ENCODE data around the gene PKD2L2.
"Not testable (repeated sequence)": the region's sequence is repeated elsewhere in the genome, so short reads cannot be mapped to it uniquely, and the experiment has no call there.

Gene PKD2L2

DNA sequence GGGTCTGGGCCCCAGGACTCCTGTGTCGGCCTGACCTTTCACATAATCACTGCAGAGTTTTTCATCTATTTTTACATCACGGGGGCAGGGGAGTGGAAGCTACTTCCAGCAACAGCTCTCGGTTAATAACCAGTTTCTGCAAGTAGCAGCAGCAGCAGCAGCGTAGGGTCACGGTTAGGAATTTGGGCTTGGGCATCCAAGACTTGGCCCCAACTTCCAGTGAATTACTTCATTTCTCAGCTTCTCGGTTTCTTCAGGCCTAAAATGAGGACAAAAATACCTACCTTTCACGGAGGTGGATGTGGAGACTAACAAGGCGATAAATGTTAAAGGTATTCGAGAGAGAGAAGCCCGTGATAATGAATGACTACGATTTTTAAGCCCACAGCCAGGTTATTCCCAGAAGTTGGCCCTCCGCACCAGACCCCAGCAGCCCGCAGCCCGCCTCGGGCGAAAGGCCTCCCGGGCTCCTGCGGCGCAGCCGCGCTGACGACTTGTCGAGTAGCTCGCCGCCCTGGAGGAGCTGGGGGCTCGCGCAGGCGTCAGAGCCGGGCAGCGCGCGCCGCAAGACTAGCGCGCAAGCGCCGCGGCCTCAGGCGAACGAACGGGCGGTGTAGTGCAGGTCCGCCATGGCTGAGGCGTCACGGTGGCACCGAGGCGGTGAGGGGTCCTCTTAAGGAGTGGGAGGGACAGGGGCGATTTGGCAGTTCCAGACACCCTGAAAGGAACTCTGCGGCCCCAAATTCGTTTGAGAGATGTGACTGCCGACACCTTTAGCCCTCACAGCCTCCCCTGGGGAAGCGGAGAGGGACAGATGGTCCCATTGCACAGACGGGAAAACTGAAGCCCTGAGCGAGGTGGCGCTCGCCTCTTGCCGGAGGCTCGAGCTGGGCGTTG, at the start of gene PKD2L2:
Gene PKD2L2, plus strand, starts transcription at position 595 of the 897 bp plus-strand sequence. Its CDS starts 35 bp downstream, at position 630.
- Mint-ChIP-seq H3K36me3 (no peaks in the 10 kb centered on the region), H3K27me3 (no peaks in the 10 kb centered on the region)

DNA sequence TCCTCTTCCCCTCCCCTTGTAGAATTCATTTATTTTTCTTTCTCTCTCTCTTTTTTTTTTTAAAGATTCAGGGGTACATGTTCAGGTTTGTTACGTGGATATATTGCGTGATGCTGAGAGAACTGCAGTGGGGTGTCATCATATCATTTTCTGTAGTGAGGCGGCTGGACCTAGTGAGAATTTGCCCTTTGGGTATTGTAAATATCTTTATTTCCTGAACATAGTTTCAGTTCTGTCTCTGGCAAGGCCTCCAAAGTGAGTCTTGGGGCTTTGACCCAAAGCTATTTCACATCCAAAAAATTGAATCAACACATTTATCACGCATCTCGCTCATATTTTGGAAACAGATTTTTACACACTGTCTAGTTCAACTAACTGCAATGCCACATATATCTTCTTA, 47.0 kb upstream of the PKD2L2 start:
- peaks cover 14% of the 10 kb centered on the region for H3K36me3 Mint-ChIP-seq
- peaks cover 3% of the 10 kb centered on the region for H3K4me1 Mint-ChIP-seq (ENCODE audit: low read depth)
- no peak overlapping the region for H3K4me3 Mint-ChIP-seq
- no peak overlapping the region for H3K27ac Mint-ChIP-seq
- no peaks in the 10 kb centered on the region for H3K9me3 Mint-ChIP-seq (ENCODE audit: low read depth)
- H3K27me3 Mint-ChIP-seq, result no peaks in the 10 kb centered on the region

More for the DNA sequence above, at the start of gene PKD2L2:
- H3K4me3 Mint-ChIP-seq, result peak within 1 kb of the TSS; percentile 93
- peak within 1 kb of the TSS; percentile 92 for H3K27ac Mint-ChIP-seq
- H3K4me1 Mint-ChIP-seq (ENCODE audit: low read depth), result peaks cover 33% of the 10 kb centered on the region
- H3K9me3 Mint-ChIP-seq (ENCODE audit: low read depth), result no peaks in the 10 kb centered on the region

GRCh38 chr5:137843676-137844299, 45.5 kb upstream of the PKD2L2 start:
- peaks cover 3% of the 10 kb centered on the region for H3K4me1 Mint-ChIP-seq (ENCODE audit: low read depth)
- H3K9me3 Mint-ChIP-seq (ENCODE audit: low read depth), result no peaks in the 10 kb centered on the region
- H3K27me3 Mint-ChIP-seq, result no peaks in the 10 kb centered on the region
- H3K27ac Mint-ChIP-seq, result no peak overlapping the region
- H3K4me3 Mint-ChIP-seq, result no peak overlapping the region
- peaks cover 15% of the 10 kb centered on the region for H3K36me3 Mint-ChIP-seq

DNA sequence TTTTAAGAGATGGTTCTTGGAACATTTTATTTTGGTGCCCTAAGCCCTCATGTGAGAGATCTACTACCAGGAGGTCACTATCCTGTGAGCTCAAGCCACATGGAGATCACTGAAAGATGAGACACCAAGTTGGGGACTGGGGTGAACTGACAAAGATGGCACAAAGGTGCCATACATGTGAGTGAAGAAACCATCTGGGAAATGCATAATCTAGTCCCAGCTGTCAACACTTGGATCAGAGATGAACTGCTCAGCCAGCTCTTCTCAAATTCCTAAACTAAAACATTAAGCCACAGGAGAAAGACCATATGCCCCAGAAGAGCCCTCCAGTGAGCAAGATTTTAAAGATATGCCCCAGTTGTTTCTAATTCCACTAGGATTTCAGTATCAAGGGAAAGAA, 43.8 kb upstream of the PKD2L2 start:
- no peak overlapping the region for H3K27ac Mint-ChIP-seq

DNA sequence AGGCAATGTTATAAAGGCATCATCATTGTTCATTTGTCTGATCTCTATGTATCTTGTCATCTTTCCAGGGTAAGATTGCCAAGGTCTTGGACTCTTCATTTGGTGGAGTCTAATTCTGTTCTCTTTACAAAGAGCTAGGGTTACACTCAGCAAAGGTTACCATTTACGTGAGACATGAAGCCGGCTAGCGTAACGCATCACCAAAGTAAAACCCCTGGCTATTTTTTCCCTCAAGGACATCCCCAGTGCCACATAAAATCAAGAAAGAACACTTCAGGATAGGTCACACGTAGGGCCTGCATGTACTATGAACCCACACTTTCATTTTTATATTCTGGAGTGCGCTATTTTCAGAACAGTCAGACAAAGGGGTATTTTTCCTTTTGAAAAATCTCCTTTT, 41.6 kb upstream of the PKD2L2 start:
- H3K4me1 Mint-ChIP-seq (ENCODE audit: low read depth), result peaks cover 3% of the 10 kb centered on the region
- no peak overlapping the region for H3K4me3 Mint-ChIP-seq
- no peak overlapping the region for H3K27ac Mint-ChIP-seq
- H3K36me3 Mint-ChIP-seq, result peaks cover 19% of the 10 kb centered on the region
- H3K27me3 Mint-ChIP-seq, result no peaks in the 10 kb centered on the region
- H3K9me3 Mint-ChIP-seq (ENCODE audit: low read depth), result no peaks in the 10 kb centered on the region

More for the DNA sequence above, 43.8 kb upstream of the PKD2L2 start:
- Mint-ChIP-seq H3K9me3 (ENCODE audit: low read depth) (no peaks in the 10 kb centered on the region), H3K36me3 (peaks cover 15% of the 10 kb centered on the region), H3K4me3 (no peak overlapping the region), H3K4me1 (ENCODE audit: low read depth) (peaks cover 3% of the 10 kb centered on the region), H3K27me3 (no peaks in the 10 kb centered on the region)

GRCh38 chr5:137853165-137853564, 36.1 kb upstream of the PKD2L2 start:
- not testable (repeated sequence) for H3K9me3 Mint-ChIP-seq (ENCODE audit: low read depth); H3K4me1 Mint-ChIP-seq (ENCODE audit: low read depth); H3K4me3 Mint-ChIP-seq; H3K27ac Mint-ChIP-seq; H3K36me3 Mint-ChIP-seq; H3K27me3 Mint-ChIP-seq

- H3K4me1 Mint-ChIP-seq (ENCODE audit: low read depth), result peaks cover 7% of the 10 kb centered on the region
- H3K27ac Mint-ChIP-seq, result no peak overlapping the region
- no peak overlapping the region for H3K4me3 Mint-ChIP-seq
- no peaks in the 10 kb centered on the region for H3K27me3 Mint-ChIP-seq
- H3K36me3 Mint-ChIP-seq, result peaks cover 9% of the 10 kb centered on the region
- no peaks in the 10 kb centered on the region for H3K9me3 Mint-ChIP-seq (ENCODE audit: low read depth)
Observed at GRCh38 chr5:137856201-137856600, 33.1 kb upstream of the PKD2L2 start.

DNA sequence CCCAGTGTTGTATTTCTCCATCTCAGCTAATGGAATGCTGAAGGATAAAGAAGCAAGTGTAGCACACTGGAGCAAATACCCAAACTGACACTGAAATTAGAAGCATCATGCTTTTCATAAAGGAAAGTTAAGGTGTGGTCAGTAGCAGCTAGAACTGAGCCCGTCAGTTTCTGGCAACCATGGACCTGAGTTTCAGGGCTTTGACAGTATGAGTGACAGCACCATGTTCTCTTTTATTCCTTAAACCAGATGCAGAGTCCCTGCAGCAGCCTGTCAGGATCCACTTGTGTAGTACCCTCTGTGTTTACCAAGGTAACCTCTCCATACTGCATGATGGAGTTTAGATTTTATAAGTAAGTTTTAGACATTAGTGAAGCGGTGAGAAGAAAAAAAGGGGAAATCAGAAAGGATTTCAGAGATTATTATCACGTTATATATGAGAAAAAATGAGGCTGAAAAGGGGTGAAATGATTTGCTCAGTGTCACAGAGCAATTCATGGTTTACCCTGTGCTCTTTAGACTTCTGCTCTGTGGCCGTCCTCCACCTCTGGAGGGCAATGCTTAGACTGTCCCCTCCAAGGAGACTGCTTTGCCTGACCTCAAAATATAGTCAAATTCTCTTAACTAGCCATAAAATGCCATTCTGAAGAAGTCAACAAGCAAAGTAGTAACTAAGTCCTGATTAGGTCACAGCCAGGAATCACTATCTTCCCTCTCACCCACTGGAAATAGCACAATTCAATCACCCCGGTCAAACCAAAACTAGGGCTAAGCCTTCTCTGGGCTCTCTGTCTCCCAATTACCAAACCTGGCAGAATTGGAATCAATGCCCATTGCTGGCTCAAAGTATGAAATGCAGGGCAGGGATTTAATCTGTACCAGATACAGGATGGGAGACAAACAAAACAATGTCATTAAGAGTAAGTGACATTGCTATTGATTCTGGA, 32.1 kb upstream of the PKD2L2 start:
- no peak overlapping the region for H3K4me3 Mint-ChIP-seq
- no peaks in the 10 kb centered on the region for H3K27me3 Mint-ChIP-seq
- H3K36me3 Mint-ChIP-seq, result peaks cover 8% of the 10 kb centered on the region
- peaks cover 14% of the 10 kb centered on the region for H3K4me1 Mint-ChIP-seq (ENCODE audit: low read depth)
- no peaks in the 10 kb centered on the region for H3K9me3 Mint-ChIP-seq (ENCODE audit: low read depth)
- no peak overlapping the region for H3K27ac Mint-ChIP-seq

- no peak overlapping the region for H3K27ac Mint-ChIP-seq
- H3K4me3 Mint-ChIP-seq, result peak overlapping the region; percentile 72
Observed at GRCh38 chr5:137858223-137858916, 30.9 kb upstream of the PKD2L2 start.

GRCh38 chr5:137858954-137859353, 30.3 kb upstream of the PKD2L2 start:
- Mint-ChIP-seq H3K27me3 (no peaks in the 10 kb centered on the region), H3K4me1 (ENCODE audit: low read depth) (peaks cover 14% of the 10 kb centered on the region), H3K4me3 (no peak overlapping the region), H3K36me3 (no peaks in the 10 kb centered on the region), H3K27ac (no peak overlapping the region), H3K9me3 (ENCODE audit: low read depth) (no peaks in the 10 kb centered on the region)

More at GRCh38 chr5:137858223-137858916, 30.9 kb upstream of the PKD2L2 start:
- Mint-ChIP-seq H3K27me3 (no peaks in the 10 kb centered on the region), H3K36me3 (peaks cover 1% of the 10 kb centered on the region), H3K4me1 (ENCODE audit: low read depth) (peaks cover 14% of the 10 kb centered on the region), H3K9me3 (ENCODE audit: low read depth) (no peaks in the 10 kb centered on the region)

DNA sequence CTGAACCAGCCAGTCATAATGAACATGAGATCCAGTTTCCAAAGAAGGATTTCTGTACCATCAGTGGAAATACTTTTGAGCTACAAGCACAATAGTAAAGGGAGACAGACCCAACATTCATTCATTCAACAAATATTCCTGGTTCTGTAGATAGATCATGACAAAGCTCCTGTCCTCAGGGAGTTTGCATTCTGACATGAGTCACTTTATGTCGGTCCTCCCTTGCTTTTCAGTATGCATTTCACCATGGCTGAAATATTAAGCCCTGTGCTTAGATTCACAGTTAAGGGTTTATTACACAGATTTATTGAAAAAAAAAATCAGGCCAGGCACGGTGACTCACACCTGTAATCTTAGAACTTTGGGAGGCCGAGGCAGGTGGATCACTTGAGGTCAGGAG, 27.0 kb upstream of the PKD2L2 start:
- Mint-ChIP-seq H3K36me3 (no peaks in the 10 kb centered on the region), H3K27ac (no peak overlapping the region), H3K4me3 (no peak overlapping the region), H3K27me3 (no peaks in the 10 kb centered on the region), H3K4me1 (ENCODE audit: low read depth) (peaks cover 14% of the 10 kb centered on the region), H3K9me3 (ENCODE audit: low read depth) (no peaks in the 10 kb centered on the region)

DNA sequence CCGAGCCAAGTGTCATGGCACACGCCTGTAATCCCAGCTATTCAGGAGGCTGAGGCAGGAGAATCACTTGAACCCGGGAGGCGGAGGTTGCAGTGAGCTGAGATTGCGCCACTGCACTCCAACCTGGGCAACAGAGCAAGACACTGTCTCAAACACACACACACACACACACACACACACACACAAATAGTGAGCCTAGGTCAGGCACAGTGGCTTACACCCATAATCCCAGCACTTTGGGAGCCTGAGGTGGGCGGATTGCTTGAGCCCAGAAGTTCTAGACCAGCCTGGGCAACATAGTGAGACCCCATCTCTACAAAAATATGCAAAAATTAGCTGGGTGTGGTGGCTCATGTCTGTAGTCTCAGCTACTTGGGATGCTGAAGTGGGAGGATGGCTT, 25.6 kb upstream of the PKD2L2 start:
- not testable (repeated sequence) for H3K4me1 Mint-ChIP-seq (ENCODE audit: low read depth); H3K9me3 Mint-ChIP-seq (ENCODE audit: low read depth); H3K36me3 Mint-ChIP-seq; H3K27ac Mint-ChIP-seq; H3K27me3 Mint-ChIP-seq; H3K4me3 Mint-ChIP-seq

DNA sequence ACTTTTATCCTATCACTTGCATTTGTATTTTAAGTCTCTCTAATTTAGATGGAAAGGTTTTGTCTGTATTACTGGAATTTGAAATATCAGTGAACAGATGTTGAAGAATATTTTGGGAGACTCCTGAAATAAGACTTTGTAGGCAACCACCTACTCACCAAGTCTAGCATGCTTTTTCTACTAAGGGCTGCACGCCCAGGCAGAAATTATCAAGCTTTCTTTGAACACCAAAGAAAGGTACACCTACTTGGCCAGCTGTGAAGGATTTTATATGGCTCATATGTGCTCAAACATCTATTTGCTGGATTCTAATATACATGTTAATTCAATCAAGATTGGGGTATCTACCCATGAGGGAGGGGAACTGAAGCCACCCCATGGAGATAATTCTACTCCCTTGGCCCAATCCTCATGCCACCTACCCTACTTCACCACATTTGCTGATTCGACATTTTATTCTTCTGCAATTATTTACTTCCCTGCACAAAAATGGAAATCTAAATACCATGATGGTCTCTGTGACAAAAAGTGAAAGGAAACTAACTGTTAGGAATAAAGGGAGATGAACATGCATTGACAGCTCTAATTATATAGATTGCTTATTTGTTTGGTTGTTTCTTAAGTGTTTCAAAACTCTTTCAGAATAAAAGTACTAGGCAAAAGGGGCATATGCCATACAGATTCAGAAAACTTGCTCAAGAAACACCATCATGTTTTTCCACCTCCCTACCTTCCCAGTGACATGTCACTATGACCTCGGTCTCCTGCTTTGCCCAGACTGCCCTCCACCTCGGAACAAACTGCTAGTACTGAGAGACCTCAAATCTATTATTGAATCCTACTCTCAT, 22.5 kb upstream of the PKD2L2 start:
- Mint-ChIP-seq H3K4me3 (no peak overlapping the region), H3K27me3 (no peaks in the 10 kb centered on the region), H3K27ac (no peak overlapping the region), H3K4me1 (ENCODE audit: low read depth) (peaks cover 4% of the 10 kb centered on the region), H3K9me3 (ENCODE audit: low read depth) (no peaks in the 10 kb centered on the region), H3K36me3 (no peaks in the 10 kb centered on the region)
